ENCODE measurements around the gene SLC13A3.
A peak's percentile ranks its signal among the peaks of the same experiment; 100 is the strongest.

SLC13A3 gene

DNA sequence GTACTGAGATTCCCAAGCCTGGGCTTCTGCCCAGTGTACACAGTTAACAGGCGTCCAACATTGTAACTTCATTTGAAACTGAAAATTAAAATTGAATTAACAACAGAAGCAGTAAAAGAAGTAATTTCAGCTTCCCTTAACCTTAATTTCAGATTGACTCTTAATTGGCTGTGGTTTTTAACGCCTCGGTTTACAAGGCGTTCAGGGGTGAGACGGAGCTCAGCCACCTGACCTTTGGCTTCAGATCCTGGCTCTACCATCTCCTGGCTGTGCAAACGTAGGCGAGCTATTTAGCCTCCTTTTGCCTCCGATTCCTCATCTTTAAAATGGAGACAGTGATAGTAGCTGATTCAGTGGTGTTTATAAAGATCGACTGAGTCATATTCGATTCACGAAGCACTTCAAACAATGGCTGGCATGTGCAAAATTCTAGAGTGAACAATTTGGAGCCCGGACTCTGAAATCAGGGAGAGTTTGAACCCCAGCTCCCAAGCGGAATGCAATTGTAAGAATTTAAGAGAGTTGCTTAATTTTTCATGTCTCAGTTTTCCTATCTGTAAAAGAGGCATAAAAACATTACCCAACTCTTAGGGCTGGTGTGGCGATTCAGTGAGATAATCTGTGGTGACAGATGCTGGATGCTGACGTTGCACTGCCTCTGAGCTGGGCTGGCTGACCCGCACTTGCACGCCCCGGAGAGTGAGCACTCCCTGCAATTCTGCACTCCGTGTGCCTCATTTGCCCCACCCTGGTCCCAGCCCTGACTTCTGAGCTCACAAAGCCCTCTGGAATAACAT is 77.3 kb downstream of the SLC13A3 start:
- no peak for DNase-seq

DNA sequence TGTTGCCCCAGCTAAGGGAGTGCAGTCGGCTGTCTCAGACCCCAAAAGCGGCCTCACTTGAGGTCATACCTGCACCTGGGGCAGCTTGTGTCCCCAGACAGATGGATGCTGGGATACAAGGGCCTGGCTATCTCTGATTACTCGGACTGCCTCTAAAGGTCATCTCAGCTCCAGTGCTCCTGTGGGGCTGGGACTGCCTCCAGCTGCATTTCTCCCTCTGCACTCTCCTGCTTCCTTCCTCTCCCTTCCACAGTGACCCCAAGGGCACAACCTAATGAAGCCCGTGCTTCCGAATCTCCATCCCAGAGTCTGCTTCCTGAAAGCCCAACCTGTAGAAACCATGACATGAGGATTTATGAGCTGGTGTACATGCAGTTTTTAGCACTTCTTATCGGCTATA is 78.0 kb downstream of the SLC13A3 start:
- no peak for DNase-seq

GRCh38 chr20:46572790-46573189 is 78.5 kb downstream of the SLC13A3 start:
- no peak for DNase-seq

GRCh38 chr20:46572153-46572552 is 79.1 kb downstream of the SLC13A3 start:
- no peak for DNase-seq

DNA sequence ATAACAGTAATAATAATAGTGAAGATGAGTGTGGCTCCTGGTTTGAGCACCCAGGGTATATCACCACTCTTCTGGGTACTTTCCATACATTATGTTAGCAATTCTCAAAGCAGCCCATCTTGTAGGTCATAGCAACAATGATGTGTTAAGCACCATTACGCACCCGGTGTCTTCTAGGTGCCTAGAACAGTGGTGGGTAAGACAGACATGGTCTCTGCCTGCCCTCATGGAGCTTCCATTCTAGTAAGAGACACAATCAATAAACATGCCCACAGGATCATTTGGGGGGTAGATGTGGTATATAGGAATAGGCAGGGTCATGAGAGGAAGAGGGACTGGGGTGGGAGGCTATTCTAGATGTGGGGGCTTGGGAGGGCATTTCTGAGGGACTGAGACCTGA is 79.8 kb downstream of the SLC13A3 start:
- no peak for DNase-seq

DNA sequence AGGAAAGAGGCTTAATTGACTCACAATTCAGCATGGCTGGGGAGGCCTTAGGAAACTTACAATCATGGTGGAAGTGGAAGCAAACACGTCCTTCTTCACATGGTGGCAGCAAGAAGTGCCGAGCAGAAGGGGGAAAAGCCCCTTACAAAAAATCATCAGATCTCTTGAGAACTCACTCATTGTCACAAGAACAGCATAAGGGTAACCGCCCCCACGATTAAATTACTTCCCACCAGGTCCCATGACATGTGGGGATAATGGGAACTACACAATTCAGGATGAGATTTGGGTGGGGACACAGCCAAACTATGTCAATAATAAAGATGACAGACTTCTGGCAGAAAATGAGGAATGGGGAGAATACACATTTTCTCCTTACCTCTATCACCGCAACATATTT is 80.3 kb downstream of the SLC13A3 start:
- DNase-seq: no peak

DNA sequence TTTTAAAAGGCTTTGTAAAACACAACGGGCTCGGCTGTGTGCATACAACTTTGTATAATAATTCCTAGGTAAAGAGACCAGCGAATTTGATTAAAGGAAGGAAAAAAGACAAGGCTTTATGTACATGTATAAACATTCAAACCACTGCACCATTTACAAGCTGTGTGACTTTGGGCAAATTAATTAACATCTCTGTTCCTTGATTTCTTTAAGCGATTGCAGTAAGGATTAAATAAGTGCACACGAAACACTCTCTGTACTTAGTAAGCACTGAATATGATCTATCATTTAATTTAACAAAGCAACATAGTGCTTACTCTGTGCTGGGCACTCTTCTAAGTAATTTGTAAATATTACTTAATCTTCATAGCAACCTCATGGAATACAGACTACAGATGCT is 81.3 kb downstream of the SLC13A3 start:
- no peak for DNase-seq

DNA sequence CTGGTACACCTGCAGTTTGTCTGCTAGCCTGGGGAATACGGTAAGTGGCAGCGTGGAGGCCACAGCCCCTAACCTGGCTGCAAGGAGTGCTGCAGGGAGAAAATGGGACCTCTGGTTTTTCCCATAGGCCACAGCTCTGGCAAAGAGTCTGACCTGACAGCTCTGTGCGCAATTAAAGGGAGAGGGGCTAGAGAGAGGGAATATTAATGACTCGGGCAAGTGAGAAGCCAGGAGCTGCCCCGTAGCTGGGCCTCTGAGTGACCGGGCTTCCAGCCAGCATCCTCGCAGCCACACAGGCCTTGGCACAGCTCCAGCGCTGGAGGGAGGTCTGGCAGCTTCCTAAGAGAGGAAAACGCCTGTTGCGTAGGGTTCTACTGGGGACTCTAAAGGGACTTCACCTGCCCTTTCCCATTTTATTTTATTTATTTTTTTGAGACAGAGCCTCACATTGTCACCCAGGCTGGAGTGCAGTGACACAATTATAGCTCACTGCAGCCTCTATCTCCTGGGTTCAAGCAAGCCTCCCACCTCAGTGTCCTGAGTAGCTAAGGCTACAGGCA is 82.6 kb downstream of the SLC13A3 start:
- DNase-seq: no peak

- DNase-seq: no peak
Observed at GRCh38 chr20:46566125-46566524, 85.1 kb downstream of the SLC13A3 start.

DNA sequence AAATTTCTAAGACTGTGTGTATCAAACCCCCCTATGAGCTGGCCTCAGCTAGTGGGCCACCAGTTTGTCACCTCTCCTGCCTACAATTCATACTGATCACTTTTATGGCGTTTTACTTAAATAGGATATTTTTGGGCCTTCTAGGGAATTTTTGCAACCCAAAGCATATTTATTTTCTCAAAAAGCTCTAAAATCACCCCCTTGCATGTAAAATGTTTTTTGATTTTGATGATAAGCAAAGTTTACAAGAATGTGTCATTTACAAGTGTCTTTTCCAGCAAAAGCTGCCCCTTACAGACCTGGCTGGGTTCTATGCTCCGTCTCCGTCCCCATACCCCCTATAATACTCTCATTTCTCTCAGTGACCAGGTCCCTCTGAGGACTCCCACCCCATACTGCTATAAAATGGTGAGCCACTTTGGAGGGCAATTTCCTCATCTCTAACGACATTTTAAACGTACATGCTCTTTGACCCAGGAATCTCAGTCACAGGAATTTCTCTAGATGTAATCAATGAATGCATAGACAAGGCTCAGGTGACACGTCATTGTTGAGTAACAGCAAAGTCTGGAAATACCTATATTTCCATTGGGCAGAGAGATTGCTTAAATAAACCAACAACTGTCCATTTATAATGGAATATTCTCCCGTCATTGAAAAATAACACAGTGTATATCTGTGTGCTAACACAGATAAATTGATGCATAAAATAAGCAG is 86.9 kb downstream of the SLC13A3 start:
- no peak for DNase-seq

DNA sequence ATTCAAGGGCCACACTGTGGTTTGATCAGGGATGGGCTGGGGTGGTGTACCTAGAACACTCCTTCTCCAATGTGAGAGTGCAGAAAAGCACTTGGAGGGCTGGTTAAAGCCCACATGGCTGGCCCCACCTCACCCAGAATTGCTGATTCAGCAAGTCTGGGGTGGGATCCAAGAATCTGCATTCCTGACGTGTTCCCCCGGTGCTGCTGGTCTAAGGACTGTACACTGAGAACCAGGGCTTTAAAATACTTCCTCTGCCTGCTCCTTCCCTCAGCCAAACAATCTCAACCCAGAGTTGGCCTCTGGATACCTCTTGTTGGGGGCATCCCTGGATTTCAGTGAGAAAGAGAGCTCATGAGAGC is 87.4 kb downstream of the SLC13A3 start:
- DNase-seq: no peak

DNA sequence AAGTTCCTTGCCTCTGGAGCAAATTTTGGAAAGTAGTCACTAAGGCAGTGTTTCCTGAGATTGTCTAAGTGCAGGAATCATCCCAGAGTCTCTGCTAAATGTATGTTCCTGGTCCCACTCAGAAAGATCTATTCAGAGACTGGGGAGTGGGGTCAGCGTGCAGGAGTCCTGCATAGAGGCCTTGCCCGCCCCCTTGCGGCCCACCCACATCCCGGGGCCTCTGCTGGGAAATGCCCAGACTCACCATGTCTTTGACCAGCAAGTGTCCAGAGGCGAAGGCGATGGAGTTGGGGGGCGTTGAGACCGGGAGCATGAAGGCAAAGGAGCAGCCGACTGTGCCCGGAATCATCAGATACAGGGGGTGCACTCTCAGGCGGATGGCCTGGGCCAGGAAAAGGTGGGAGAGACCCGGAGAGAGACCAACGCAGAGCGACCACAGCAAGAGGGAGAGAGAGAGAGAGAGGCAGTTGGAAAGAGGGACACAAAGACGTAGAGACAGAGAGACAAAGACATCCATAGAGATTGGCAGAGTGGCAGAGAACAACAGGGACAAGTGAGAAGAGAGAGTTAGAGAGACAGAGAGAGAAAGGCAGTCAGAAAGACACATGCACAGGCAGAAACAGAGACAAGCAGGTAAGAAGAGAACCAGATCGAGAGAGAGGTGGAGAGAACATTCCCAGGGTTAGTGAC is 87.9 kb downstream of the SLC13A3 start:
- no peak for DNase-seq

DNA sequence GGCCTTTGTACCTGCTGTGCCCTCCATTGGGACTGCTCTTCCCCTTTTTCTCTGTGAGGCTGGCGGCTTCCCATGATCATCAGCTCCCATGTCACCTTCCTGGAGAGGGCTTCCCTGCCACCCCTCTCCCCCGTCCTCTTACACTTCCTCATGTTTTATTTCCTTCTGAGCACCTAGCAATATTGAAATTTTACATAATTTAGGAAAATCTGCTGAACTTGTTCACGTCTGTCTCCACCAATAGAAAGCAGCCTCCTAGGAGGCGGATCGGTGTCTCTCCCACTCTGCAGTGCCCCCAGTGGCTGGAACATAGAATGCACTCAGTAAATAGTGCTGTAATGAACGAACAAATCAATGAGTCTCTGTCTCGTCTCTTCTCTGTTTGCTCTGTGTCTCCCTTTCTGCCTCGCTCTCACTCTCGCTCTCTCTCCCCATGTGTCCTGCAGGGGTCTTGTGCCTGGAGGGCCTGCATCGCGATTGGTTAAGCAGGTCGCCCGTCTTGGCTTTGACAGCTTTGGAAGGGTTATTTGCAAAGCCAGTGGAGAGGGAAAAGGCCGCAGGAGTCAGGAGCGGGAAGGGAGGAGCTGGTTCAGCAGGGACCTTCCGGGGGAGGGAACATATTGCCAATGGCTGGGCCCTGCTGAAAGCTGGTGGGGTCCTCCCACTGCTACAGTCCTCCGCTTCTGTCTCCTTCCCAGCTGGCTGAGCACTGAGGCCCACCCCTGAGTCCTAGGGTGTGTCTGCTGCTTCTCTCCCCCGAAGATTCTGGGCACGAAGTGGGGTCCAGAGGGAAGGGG is 88.7 kb downstream of the SLC13A3 start:
- DNase-seq: peak; percentile 61

DNA sequence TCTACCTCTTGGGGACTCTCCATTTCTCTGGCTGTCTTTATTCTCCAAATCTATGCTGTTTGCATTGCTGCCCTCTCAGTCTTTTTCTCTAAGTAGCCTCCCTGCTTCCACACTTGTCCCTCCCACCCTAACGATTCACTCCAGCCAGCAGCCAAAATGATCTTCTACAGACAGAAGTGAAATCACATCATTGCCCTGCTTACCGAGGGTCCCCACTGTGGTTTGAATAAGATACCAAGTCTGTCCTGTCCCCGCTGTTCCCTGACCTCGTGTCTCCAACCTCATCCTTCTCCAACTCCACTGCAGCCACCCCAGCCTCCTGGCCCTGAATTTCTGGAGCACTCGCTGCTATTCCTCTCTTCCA is 89.3 kb downstream of the SLC13A3 start:
- DNase-seq: no peak

- no peak for DNase-seq
Observed at GRCh38 chr20:46559685-46560440, 91.4 kb downstream of the SLC13A3 start.

- no peak for DNase-seq
Observed at GRCh38 chr20:46559001-46559400, 92.3 kb downstream of the SLC13A3 start.

- no peak for DNase-seq
Observed at GRCh38 chr20:46558511-46558959, 92.7 kb downstream of the SLC13A3 start.

GRCh38 chr20:46557231-46557956 is 93.9 kb downstream of the SLC13A3 start:
- DNase-seq: no peak

- no peak for DNase-seq
Observed at GRCh38 chr20:46555370-46555956, 95.8 kb downstream of the SLC13A3 start.

GRCh38 chr20:46554828-46555227 is 96.4 kb downstream of the SLC13A3 start:
- DNase-seq: no peak

GRCh38 chr20:46553926-46554325 is 97.3 kb downstream of the SLC13A3 start:
- no peak for DNase-seq
